GM12891 (cell line): ENCODE data around the gene PEX5L.
"Not testable (repeated sequence)": the region's sequence is repeated elsewhere in the genome, so short reads cannot be mapped to it uniquely, and the experiment has no call there.

Experiments
- DNase-seq: peaks from one replicate; pipeline ENCODE4 v3.0.0; 2011; ENCODE audit warnings: low spot score; ENCODE audit not compliant: insufficient read length
- FAIRE-seq: peaks from 2 replicates; lab custom pipeline; 2011; peaks lifted over from hg19 to GRCh38; lab: Jason Lieb, UNC
- PAX5 ChIP-seq: IDR thresholded peaks from 2 replicates; pipeline ENCODE4 v1.6.1; 2011; ENCODE audit warnings: low read length, moderate library complexity, mild to moderate bottlenecking; ENCODE audit not compliant: insufficient read depth, severe bottlenecking
- POLR2A ChIP-seq: IDR thresholded peaks from 2 replicates; pipeline ENCODE4 v1.6.1; 2011; ENCODE audit warnings: low read depth, low read length, control low read depth
- POLR2AphosphoS5 ChIP-seq: IDR thresholded peaks from 2 replicates; pipeline ENCODE4 v1.6.1; 2011; ENCODE audit warnings: low read depth, low read length, control low read depth
- POU2F2 ChIP-seq: IDR thresholded peaks from 2 replicates; pipeline ENCODE4 v1.6.1; 2011; ENCODE audit warnings: low read depth, mild to moderate bottlenecking, control low read depth, low read length, moderate library complexity
- SPI1 ChIP-seq: IDR thresholded peaks from 2 replicates; pipeline ENCODE4 v1.6.1; 2011; ENCODE audit warnings: low read depth, low read length, control low read depth
- TAF1 ChIP-seq: IDR thresholded peaks from 2 replicates; pipeline ENCODE4 v1.6.1; 2011; ENCODE audit warnings: low read depth, low read length, control low read depth

PEX5L gene

GRCh38 chr3:180063783-180064182 lies 27.0 kb upstream of the PEX5L start:
- TF ChIP-seq POU2F2 (no peak), PAX5 (no peak), TAF1 (no peak), POLR2AphosphoS5 (no peak), SPI1 (no peak)
- FAIRE-seq, result no peak
- DNase-seq, result no peak

GRCh38 chr3:180062771-180063170 lies 26.0 kb upstream of the PEX5L start:
- TF ChIP-seq PAX5 (no peak), POU2F2 (no peak), POLR2A (no peak), SPI1 (no peak), POLR2AphosphoS5 (no peak), TAF1 (no peak)
- FAIRE-seq (no peak), DNase-seq (no peak)

- DNase-seq, result no peak
- FAIRE-seq, result no peak
- TF ChIP-seq TAF1 (no peak), POU2F2 (no peak), POLR2AphosphoS5 (no peak), PAX5 (no peak), POLR2A (no peak), SPI1 (no peak)
These were observed 22.6 kb upstream of the PEX5L start for GRCh38 chr3:180059356-180059755.

GRCh38 chr3:180058238-180058637 lies 21.5 kb upstream of the PEX5L start:
- FAIRE-seq (no peak), DNase-seq (no peak)
- TF ChIP-seq POLR2A, result no peak
- no peak for TF ChIP-seq POU2F2
- TF ChIP-seq POLR2AphosphoS5, result no peak
- no peak for TF ChIP-seq PAX5
- TF ChIP-seq TAF1, result no peak
- no peak for TF ChIP-seq SPI1

- DNase-seq, FAIRE-seq: not testable (repeated sequence)
These were observed 18.9 kb upstream of the PEX5L start for GRCh38 chr3:180055656-180056055.

- FAIRE-seq (no peak), DNase-seq (no peak)
- TF ChIP-seq POLR2AphosphoS5 (no peak), PAX5 (no peak), SPI1 (no peak), POLR2A (no peak), POU2F2 (no peak)
These were observed 12.7 kb upstream of the PEX5L start for GRCh38 chr3:180049391-180049790.

- no peak for DNase-seq
- FAIRE-seq, result no peak
- TF ChIP-seq PAX5, result no peak
- no peak for TF ChIP-seq SPI1
- TF ChIP-seq POLR2A, result no peak
- TF ChIP-seq TAF1, result no peak
- no peak for TF ChIP-seq POU2F2
- TF ChIP-seq POLR2AphosphoS5, result no peak
These were observed 12.1 kb upstream of the PEX5L start for GRCh38 chr3:180048840-180049239.

- FAIRE-seq (peak; percentile 82), DNase-seq (no peak)
- TF ChIP-seq POLR2AphosphoS5 (no peak), SPI1 (peak; percentile 79)
These were observed 11.4 kb upstream of the PEX5L start for GRCh38 chr3:180048103-180048502.

GRCh38 chr3:180040966-180041365 lies 4.2 kb upstream of the PEX5L start:
- DNase-seq, result no peak
- TF ChIP-seq POLR2AphosphoS5 (no peak), TAF1 (no peak), SPI1 (no peak), POLR2A (no peak), POU2F2 (no peak), PAX5 (no peak)

GRCh38 chr3:180036092-180036670 lies 556 bp downstream of the PEX5L start:
- TF ChIP-seq PAX5 (no peak), TAF1 (no peak), SPI1 (no peak), POLR2A (no peak), POLR2AphosphoS5 (no peak), POU2F2 (no peak)
- FAIRE-seq (peak; percentile 55), DNase-seq (peak; percentile 29)

More at GRCh38 chr3:180040966-180041365, 4.2 kb upstream of the PEX5L start:
- FAIRE-seq, result no peak
